ENCODE results near the gene RELT. TPM values are rescaled to one million over a fixed set of nuclear protein-coding genes. Genes with fewer than 3 reads are reported as not detected.

Gene RELT
- total RNA-seq, 1 donor = 4.0 TPM

DNA sequence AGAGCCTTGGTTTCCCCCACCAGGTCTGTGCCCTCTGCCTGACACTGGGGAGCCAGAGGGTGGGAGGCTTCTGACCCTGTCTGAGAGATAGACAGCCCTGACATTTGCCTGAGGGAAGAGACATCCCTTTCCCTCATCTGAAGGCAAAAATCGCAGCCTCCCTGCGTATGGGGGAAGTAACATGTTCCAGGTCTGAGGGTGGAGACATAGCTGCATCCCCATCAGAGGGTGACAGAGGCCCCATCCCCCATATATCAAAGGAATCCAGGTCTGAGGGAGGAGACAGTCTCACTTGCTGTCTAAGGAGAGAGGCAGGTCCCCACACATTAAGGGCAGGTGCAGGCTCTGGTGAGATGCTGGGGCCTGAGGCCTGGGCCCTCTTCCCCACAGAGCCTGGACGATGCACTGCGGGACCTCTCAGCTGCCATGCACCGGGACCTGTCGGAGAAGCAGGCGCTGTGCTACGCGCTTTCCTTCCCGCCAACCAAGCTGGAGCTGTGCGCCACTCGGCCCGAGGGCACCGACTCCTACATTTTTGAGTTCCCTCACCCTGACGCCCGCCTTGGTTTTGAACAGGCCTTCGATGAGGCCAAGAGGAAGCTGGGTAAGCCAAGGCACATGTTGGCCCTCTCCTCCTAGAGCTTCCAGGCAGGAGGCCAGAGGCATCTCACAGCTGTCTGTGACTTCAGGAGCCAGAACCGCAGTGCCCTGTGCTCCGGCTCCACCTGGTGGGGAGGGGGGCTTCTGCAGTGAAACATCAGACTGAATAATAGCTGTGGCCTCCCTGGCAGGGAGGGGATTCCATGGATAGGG lies 16.1 kb upstream of the RELT start:
- peak overlapping the region; percentile 94 for H3K27ac ChIP-seq (ENCODE audit: low read depth, low read length)
- peaks cover 16% of the 10 kb centered on the region for H3K79me2 ChIP-seq (ENCODE audit: insufficient read depth, low read length)
- peak overlapping the region; percentile 2 for H3K4me3 ChIP-seq (ENCODE audit: insufficient read depth, low read length)
- H4K20me1 ChIP-seq (ENCODE audit: insufficient read depth, low read length) = peaks cover 12% of the 10 kb centered on the region
- no peaks in the 10 kb centered on the region for H3K9me3 ChIP-seq (ENCODE audit: low read depth, low read length)
- TF ChIP-seq, protein P1, sequence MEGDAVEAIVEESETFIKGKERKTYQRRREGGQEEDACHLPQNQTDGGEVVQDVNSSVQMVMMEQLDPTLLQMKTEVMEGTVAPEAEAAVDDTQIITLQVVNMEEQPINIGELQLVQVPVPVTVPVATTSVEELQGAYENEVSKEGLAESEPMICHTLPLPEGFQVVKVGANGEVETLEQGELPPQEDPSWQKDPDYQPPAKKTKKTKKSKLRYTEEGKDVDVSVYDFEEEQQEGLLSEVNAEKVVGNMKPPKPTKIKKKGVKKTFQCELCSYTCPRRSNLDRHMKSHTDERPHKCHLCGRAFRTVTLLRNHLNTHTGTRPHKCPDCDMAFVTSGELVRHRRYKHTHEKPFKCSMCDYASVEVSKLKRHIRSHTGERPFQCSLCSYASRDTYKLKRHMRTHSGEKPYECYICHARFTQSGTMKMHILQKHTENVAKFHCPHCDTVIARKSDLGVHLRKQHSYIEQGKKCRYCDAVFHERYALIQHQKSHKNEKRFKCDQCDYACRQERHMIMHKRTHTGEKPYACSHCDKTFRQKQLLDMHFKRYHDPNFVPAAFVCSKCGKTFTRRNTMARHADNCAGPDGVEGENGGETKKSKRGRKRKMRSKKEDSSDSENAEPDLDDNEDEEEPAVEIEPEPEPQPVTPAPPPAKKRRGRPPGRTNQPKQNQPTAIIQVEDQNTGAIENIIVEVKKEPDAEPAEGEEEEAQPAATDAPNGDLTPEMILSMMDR (IDR thresholded peaks at IDR 0.05; ENCODE audit: extremely low read depth, low read depth, low read length) = peak; percentile 45
- peak; percentile 95 for DNase-seq (ENCODE audit: insufficient read length, low spot score, missing footprints)
- peak overlapping the region; percentile 55 for H3K4me2 ChIP-seq (ENCODE audit: insufficient read depth, low read length)
- H3K4me1 ChIP-seq (ENCODE audit: insufficient read depth, low read length) = peaks cover 28% of the 10 kb centered on the region
- H3K27me3 ChIP-seq (ENCODE audit: insufficient read depth, low read length) = no peaks in the 10 kb centered on the region
- H3K36me3 ChIP-seq (ENCODE audit: insufficient read depth, low read length) = peaks cover 90% of the 10 kb centered on the region
- no peak overlapping the region for H2AFZ ChIP-seq (ENCODE audit: low read length)

DNA sequence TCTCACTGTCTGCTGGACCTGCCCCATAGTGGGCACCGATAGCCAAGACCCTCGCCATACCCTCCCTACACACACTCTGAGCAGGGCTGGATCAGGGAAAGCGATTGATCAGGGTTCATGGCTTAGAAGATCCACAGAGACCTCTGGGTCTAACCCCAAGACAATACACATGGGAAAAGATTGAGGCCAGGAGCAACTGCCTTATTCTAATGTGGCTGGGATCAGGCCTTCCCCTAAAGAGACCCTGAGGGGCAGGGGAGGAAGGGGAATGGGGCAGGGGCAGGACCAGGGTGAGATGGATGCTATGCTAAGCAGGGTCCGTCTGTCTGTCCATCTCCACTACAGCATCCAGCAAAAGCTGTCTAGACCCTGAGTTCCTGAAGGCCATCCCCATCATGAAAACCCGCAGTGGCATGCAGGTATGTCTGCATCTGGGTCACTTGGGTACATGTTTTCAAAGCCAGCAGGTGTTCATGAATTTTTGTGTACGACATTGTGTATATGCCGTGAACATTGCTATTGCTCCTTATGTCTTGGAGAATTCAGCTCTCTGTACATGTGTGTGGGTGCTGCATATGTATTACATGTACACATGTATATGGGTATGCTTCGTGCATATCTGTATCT lies 15.3 kb upstream of the RELT start:
- Histone ChIP-seq H3K27me3 (ENCODE audit: insufficient read depth, low read length) (no peaks in the 10 kb centered on the region), H3K4me1 (ENCODE audit: insufficient read depth, low read length) (peaks cover 28% of the 10 kb centered on the region), H3K36me3 (ENCODE audit: insufficient read depth, low read length) (peaks cover 90% of the 10 kb centered on the region), H3K4me2 (ENCODE audit: insufficient read depth, low read length) (no peak overlapping the region), H3K27ac (ENCODE audit: low read depth, low read length) (peak overlapping the region; percentile 94), H3K4me3 (ENCODE audit: insufficient read depth, low read length) (no peak overlapping the region), H2AFZ (ENCODE audit: low read length) (no peak overlapping the region), H4K20me1 (ENCODE audit: insufficient read depth, low read length) (peaks cover 7% of the 10 kb centered on the region), H3K79me2 (ENCODE audit: insufficient read depth, low read length) (peaks cover 9% of the 10 kb centered on the region), H3K9me3 (ENCODE audit: low read depth, low read length) (no peaks in the 10 kb centered on the region)
- DNase-seq (ENCODE audit: insufficient read length, low spot score, missing footprints) = no peak
- TF ChIP-seq, protein P1 (IDR thresholded peaks at IDR 0.05; ENCODE audit: extremely low read depth, low read depth, low read length) = no peak

DNA sequence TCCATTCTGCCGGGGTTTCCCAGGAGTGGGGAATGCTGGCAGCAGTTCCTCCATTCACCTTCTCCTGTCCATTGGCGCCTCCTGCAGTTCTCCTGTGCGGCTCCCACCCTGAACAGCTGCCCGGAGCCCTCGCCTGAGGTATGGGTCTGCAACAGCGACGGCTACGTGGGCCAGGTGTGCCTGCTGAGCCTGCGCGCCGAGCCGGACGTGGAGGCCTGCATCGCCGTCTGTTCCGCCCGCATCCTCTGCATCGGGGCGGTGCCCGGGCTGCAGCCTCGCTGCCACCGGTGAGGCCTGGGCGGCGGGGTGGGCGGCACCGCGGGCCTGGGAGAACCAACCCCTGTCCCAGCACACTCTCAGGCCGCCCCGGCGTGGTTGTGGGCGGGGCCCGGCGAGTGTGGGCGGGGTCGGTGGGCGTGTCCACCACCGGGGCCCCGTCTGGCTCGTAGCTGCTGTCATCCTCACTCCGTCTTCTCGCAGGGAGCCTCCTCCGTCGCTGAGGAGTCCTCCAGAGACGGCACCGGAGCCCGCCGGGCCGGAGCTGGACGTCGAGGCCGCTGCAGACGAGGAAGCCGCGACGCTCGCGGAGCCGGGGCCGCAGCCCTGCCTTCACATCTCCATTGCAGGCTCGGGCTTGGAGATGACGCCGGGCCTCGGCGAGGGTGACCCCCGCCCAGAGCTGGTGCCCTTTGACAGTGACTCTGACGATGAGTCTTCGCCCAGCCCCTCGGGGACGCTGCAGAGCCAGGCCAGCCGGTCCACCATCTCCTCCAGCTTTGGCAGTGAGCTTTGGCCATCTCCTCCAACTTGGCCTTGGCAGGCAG lies 14.0 kb upstream of the RELT start:
- Histone ChIP-seq H4K20me1 (ENCODE audit: insufficient read depth, low read length) (peaks cover 6% of the 10 kb centered on the region), H3K27me3 (ENCODE audit: insufficient read depth, low read length) (no peaks in the 10 kb centered on the region), H3K79me2 (ENCODE audit: insufficient read depth, low read length) (peaks cover 6% of the 10 kb centered on the region), H3K27ac (ENCODE audit: low read depth, low read length) (no peak overlapping the region), H2AFZ (ENCODE audit: low read length) (no peak overlapping the region), H3K4me2 (ENCODE audit: insufficient read depth, low read length) (no peak overlapping the region), H3K4me3 (ENCODE audit: insufficient read depth, low read length) (no peak overlapping the region), H3K36me3 (ENCODE audit: insufficient read depth, low read length) (peaks cover 90% of the 10 kb centered on the region), H3K4me1 (ENCODE audit: insufficient read depth, low read length) (peaks cover 27% of the 10 kb centered on the region), H3K9me3 (ENCODE audit: low read depth, low read length) (no peaks in the 10 kb centered on the region)
- TF ChIP-seq, protein P1 (IDR thresholded peaks at IDR 0.05; ENCODE audit: extremely low read depth, low read depth, low read length) = no peak
- DNase-seq (ENCODE audit: insufficient read length, low spot score, missing footprints) = no peak
